GM12891 (cell line): ENCODE results near the gene TACR2.
"Not testable (repeated sequence)": the region's sequence is repeated elsewhere in the genome, so short reads cannot be mapped to it uniquely, and the experiment has no call there.

Experiments
- POLR2A ChIP-seq: IDR thresholded peaks from 2 replicates; pipeline ENCODE4 v1.6.1; 2011; ENCODE audit warnings: low read depth, low read length, control low read depth
- POLR2AphosphoS5 ChIP-seq: IDR thresholded peaks from 2 replicates; pipeline ENCODE4 v1.6.1; 2011; ENCODE audit warnings: low read depth, low read length, control low read depth
- POU2F2 ChIP-seq: IDR thresholded peaks from 2 replicates; pipeline ENCODE4 v1.6.1; 2011; ENCODE audit warnings: low read depth, mild to moderate bottlenecking, control low read depth, low read length, moderate library complexity
- SPI1 ChIP-seq: IDR thresholded peaks from 2 replicates; pipeline ENCODE4 v1.6.1; 2011; ENCODE audit warnings: low read depth, low read length, control low read depth
- TAF1 ChIP-seq: IDR thresholded peaks from 2 replicates; pipeline ENCODE4 v1.6.1; 2011; ENCODE audit warnings: low read depth, low read length, control low read depth

GRCh38 chr10:69450395-69450794 lies 33.7 kb upstream of the TACR2 start:
- not testable (repeated sequence) for TF ChIP-seq POLR2AphosphoS5, POLR2A, TAF1, SPI1, POU2F2
